Measurements from ENCODE around the gene RAB3GAP1. TPM values are rescaled to one million over a fixed set of nuclear protein-coding genes. Genes with fewer than 3 reads are reported as not detected.
A peak's percentile ranks its signal among the peaks of the same experiment; 100 is the strongest.

RAB3GAP1 gene
- total RNA-seq, 1 experiment from 2014 or later: 32.0 TPM

DNA sequence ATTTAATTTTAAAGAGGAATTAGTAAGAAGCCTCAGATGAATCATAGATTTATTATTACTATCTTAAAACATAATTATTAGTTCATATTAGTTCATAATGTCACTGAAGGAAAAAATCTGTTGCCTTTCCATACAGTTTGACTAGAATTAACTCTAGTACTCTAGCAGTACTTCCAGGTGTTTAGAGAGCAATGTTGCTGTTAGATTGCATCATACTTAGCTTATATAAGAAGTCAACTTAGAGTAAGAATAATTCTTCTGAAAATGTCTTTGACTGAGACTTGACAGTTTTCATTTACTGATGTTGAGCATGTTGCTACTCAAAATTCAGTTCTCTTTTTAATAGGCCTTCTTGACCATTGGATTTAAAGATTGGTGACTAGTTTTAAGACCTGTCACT is 4.7 kb downstream of the RAB3GAP1 start:
- Histone ChIP-seq H3K23ac (ENCODE audit: insufficient read length, low read depth, low read length) (no peak overlapping the region), H3K4me2 (ENCODE audit: insufficient read depth, insufficient read length, low read length) (no peak overlapping the region), H2BK20ac (ENCODE audit: low read depth, low read length, poor library complexity, severe bottlenecking) (no peak overlapping the region), H2AFZ (ENCODE audit: low read length) (no peak overlapping the region), H3K4ac (ENCODE audit: low read depth, low read length) (no peak overlapping the region), H2BK120ac (ENCODE audit: low read depth, low read length, poor library complexity, severe bottlenecking) (no peak overlapping the region), H3K9me3 (ENCODE audit: control insufficient read depth, low read depth, low read length) (no peaks in the 10 kb centered on the region), H3K27ac (ENCODE audit: insufficient read length, low read depth, low read length) (no peak overlapping the region), H4K20me1 (ENCODE audit: control insufficient read depth, insufficient read depth, insufficient read length) (no peaks in the 10 kb centered on the region), H2AK5ac (ENCODE audit: insufficient read length, low read length) (no peak overlapping the region), H3K18ac (ENCODE audit: insufficient read length, low read depth, low read length) (no peak overlapping the region), H3K79me2 (ENCODE audit: insufficient read depth, low read length) (peaks cover 6% of the 10 kb centered on the region; the same call in 1 of the 2 replicates), H4K91ac (ENCODE audit: insufficient read length, low read depth, low read length) (no peak overlapping the region), H3K9ac (ENCODE audit: extremely low read depth, insufficient read length, low read length) (no peak overlapping the region), H3K79me1 (ENCODE audit: insufficient read depth, low read depth, low read length, poor library complexity, severe bottlenecking) (peaks cover 9% of the 10 kb centered on the region), H4K5ac (ENCODE audit: insufficient read length, low read depth, low read length) (no peak overlapping the region), H3K56ac (ENCODE audit: insufficient read length, low read depth, low read length) (no peak overlapping the region), H2BK15ac (ENCODE audit: low read depth, low read length) (no peak overlapping the region), H3K4me1 (ENCODE audit: insufficient read depth, low read length) (no peaks in the 10 kb centered on the region), H3T11ph (ENCODE audit: low read length) (no peak overlapping the region), H3K27me3 (ENCODE audit: insufficient read depth, low read length) (no peaks in the 10 kb centered on the region), H2BK5ac (ENCODE audit: insufficient read length, low read length) (no peak overlapping the region), H2BK12ac (ENCODE audit: insufficient read length, low read depth, low read length) (no peak overlapping the region), H4K8ac (replicated peaks; ENCODE audit: insufficient read length, low read depth, low read length) (no peak overlapping the region), H3K23me2 (ENCODE audit: insufficient read length, low read depth, low read length, poor library complexity, severe bottlenecking) (peaks cover 4% of the 10 kb centered on the region), H3K14ac (ENCODE audit: insufficient read depth, low read length) (no peak overlapping the region)
- Mint-ChIP-seq H3K4me1 (peaks cover 13% of the 10 kb centered on the region in 2 experiments), H3K9me3 (no peaks in the 10 kb centered on the region), H3K27ac (peak overlapping the region in 1 of 3 experiments; percentile 72; a peak in 1 of 7 replicates), H3K36me3 (ENCODE audit: insufficient read depth in 1 of 3, low read depth in 3 of 3) (peaks cover 13 to 29% (median 24%) of the 10 kb centered on the region in 3 experiments; a peak in 5 of 7 replicates), H3K27me3 (ENCODE audit: low read depth) (no peaks in the 10 kb centered on the region), H3K4me3 (no peak overlapping the region)
- TF ChIP-seq, protein P1, sequence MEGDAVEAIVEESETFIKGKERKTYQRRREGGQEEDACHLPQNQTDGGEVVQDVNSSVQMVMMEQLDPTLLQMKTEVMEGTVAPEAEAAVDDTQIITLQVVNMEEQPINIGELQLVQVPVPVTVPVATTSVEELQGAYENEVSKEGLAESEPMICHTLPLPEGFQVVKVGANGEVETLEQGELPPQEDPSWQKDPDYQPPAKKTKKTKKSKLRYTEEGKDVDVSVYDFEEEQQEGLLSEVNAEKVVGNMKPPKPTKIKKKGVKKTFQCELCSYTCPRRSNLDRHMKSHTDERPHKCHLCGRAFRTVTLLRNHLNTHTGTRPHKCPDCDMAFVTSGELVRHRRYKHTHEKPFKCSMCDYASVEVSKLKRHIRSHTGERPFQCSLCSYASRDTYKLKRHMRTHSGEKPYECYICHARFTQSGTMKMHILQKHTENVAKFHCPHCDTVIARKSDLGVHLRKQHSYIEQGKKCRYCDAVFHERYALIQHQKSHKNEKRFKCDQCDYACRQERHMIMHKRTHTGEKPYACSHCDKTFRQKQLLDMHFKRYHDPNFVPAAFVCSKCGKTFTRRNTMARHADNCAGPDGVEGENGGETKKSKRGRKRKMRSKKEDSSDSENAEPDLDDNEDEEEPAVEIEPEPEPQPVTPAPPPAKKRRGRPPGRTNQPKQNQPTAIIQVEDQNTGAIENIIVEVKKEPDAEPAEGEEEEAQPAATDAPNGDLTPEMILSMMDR (conservative IDR thresholded peaks at IDR 0.05): no peak
- no peak for DNase-seq

Measured in H9 (cell line).